ENCODE data around the gene FBLN2.

FBLN2 gene

DNA sequence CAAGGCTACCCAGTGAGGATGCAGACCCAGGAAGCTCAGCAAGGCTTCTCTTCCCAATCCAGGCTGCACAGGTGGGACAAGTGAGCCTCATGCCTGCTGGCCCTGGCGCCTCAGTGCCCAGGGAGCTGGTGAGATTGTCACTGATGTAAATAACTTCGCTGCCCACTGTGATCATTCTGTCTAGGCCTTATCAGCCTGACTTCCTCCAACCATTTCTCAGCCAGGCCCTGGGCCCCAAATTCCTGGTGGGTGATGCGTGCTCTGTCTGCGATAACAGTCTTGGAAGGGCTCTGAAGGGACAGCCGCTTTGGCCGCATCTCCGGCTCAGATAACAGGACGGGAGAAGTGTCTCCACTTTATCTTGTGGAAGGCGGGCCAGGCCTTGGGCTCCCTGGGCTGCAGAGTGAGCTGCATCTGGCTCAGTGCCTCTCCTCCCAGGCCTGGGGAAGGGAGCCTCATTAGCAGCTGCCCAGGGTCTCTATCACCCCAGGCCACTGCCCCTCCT lies 2.2 kb upstream of the FBLN2 start:
- Histone ChIP-seq H3K27ac (replicated peaks) (no peak overlapping the region), H3K27me3 (ENCODE audit: insufficient read depth, poor library complexity, severe bottlenecking) (peaks cover 24% of the 10 kb centered on the region), H3K4me3 (replicated peaks; ENCODE audit: insufficient read depth, low read length) (no peak overlapping the region)
- no peak for TF ChIP-seq SPI1 (IDR thresholded peaks at IDR 0.05; ENCODE audit: borderline replicate concordance, low read depth)
- TF ChIP-seq, protein P1, sequence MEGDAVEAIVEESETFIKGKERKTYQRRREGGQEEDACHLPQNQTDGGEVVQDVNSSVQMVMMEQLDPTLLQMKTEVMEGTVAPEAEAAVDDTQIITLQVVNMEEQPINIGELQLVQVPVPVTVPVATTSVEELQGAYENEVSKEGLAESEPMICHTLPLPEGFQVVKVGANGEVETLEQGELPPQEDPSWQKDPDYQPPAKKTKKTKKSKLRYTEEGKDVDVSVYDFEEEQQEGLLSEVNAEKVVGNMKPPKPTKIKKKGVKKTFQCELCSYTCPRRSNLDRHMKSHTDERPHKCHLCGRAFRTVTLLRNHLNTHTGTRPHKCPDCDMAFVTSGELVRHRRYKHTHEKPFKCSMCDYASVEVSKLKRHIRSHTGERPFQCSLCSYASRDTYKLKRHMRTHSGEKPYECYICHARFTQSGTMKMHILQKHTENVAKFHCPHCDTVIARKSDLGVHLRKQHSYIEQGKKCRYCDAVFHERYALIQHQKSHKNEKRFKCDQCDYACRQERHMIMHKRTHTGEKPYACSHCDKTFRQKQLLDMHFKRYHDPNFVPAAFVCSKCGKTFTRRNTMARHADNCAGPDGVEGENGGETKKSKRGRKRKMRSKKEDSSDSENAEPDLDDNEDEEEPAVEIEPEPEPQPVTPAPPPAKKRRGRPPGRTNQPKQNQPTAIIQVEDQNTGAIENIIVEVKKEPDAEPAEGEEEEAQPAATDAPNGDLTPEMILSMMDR (IDR thresholded peaks at IDR 0.05; ENCODE audit: insufficient read depth, low read length): no peak
- no peak for TF ChIP-seq REST (IDR thresholded peaks at IDR 0.05; ENCODE audit: insufficient replicate concordance, low read depth)
- no peak for TF ChIP-seq POLR2AphosphoS5 (IDR thresholded peaks at IDR 0.05; ENCODE audit: low read depth)
- no peak for TF ChIP-seq GABPA (IDR thresholded peaks at IDR 0.05; ENCODE audit: low read depth)
- no peak for DNase-seq (ENCODE audit: low read depth in 1 of 2, low spot score in 1 of 2)

DNA sequence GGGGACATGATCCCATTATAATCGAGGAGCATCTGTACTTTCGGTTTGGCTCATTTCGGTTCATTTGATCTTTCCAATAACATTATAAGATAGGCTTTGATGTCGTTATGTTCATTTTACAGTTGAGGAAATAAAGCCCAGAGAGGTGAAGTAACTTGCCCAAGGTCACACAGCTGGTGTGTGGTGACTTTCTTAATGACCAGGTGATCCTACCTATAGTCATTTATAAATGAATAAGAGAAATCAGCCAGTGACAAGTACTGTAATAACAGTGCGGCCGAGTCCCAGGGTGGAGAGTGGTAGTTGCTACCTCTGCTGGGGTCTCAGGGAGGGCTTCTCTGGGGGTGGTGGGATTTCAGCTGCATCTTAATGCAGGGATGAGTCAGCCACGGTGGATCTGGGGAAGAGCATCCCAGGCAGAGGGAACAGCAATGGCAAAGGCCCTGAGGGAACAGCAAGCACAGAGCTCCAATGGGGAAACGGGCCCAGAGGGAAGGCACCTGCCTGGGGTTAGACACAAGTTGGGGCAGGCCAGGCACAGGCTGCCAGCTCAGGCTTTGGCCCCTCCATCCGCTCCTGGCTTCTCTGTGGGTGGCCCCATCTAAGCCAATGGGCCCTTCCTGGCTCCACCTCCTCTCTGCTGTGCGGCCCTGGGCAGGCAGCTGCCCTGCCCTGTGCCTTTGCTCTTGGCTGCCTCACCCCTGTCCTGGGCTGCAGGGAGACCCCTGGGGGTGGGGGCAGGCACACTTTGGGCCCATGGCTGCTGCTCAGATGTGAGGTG lies 1.1 kb upstream of the FBLN2 start:
- no peak for TF ChIP-seq SPI1 (IDR thresholded peaks at IDR 0.05; ENCODE audit: borderline replicate concordance, low read depth)
- no peak for DNase-seq (ENCODE audit: low read depth in 1 of 2, low spot score in 1 of 2)
- no peak overlapping the region for H3K4me3 ChIP-seq (replicated peaks; ENCODE audit: insufficient read depth, low read length)
- peaks cover 24% of the 10 kb centered on the region for H3K27me3 ChIP-seq (ENCODE audit: insufficient read depth, poor library complexity, severe bottlenecking)
- H3K27ac ChIP-seq (replicated peaks): no peak overlapping the region

GRCh38 chr3:13549623-13550422 lies 898 bp downstream of the FBLN2 start:
- DNase-seq (ENCODE audit: low read depth in 1 of 2, low spot score in 1 of 2): no peak
- H3K4me3 ChIP-seq (replicated peaks; ENCODE audit: insufficient read depth, low read length): no peak overlapping the region
- TF ChIP-seq SPI1 (IDR thresholded peaks at IDR 0.05; ENCODE audit: borderline replicate concordance, low read depth) (no peak), GABPA (IDR thresholded peaks at IDR 0.05; ENCODE audit: low read depth) (no peak), REST (IDR thresholded peaks at IDR 0.05; ENCODE audit: insufficient replicate concordance, low read depth) (no peak), POLR2AphosphoS5 (IDR thresholded peaks at IDR 0.05; ENCODE audit: low read depth) (no peak)
- TF ChIP-seq, protein P1 (IDR thresholded peaks at IDR 0.05; ENCODE audit: insufficient read depth, low read length): no peak
- peaks cover 27% of the 10 kb centered on the region for H3K27me3 ChIP-seq (ENCODE audit: insufficient read depth, poor library complexity, severe bottlenecking)
- H3K27ac ChIP-seq (replicated peaks): no peak overlapping the region

- no peak overlapping the region for H3K27ac ChIP-seq (replicated peaks)
- DNase-seq (ENCODE audit: low read depth in 1 of 2, low spot score in 1 of 2): no peak
- TF ChIP-seq GABPA (IDR thresholded peaks at IDR 0.05; ENCODE audit: low read depth) (no peak), REST (IDR thresholded peaks at IDR 0.05; ENCODE audit: insufficient replicate concordance, low read depth) (no peak), SPI1 (IDR thresholded peaks at IDR 0.05; ENCODE audit: borderline replicate concordance, low read depth) (peak; percentile 56), POLR2AphosphoS5 (IDR thresholded peaks at IDR 0.05; ENCODE audit: low read depth) (no peak)
- TF ChIP-seq, protein P1 (IDR thresholded peaks at IDR 0.05; ENCODE audit: insufficient read depth, low read length): no peak
- no peak overlapping the region for H3K4me3 ChIP-seq (replicated peaks; ENCODE audit: insufficient read depth, low read length)
- H3K27me3 ChIP-seq (ENCODE audit: insufficient read depth, poor library complexity, severe bottlenecking): peaks cover 27% of the 10 kb centered on the region
Observed at GRCh38 chr3:13550423-13550690, 1.4 kb downstream of the FBLN2 start.

Data from HL-60 (cell line).